WERI-Rb-1 (cell line): ENCODE results near the gene LILRA5.

Experiments
- DNase-seq: peaks from one replicate; pipeline ENCODE4 v3.0.0-alpha.2; 2020
- H3K27ac ChIP-seq: fragments of 250-450 bp; sonication (Bioruptor Pico); 2 replicates; pipeline ENCODE4 v1.5.1; 2020; ENCODE audit warnings: mild to moderate bottlenecking, moderate library complexity
- H3K27me3 ChIP-seq: fragments of 250-450 bp; sonication (Bioruptor Pico); 2 replicates; pipeline ENCODE4 v1.5.1; 2021; ENCODE audit warnings: mild to moderate bottlenecking, low read depth, moderate library complexity; ENCODE audit not compliant: insufficient read depth, severe bottlenecking
- H3K36me3 ChIP-seq: fragments of 250-450 bp; sonication (Bioruptor Pico); 2 replicates; pipeline ENCODE4 v1.5.1; 2020; ENCODE audit warnings: mild to moderate bottlenecking, moderate library complexity
- H3K4me3 ChIP-seq: 2 replicates; pipeline ENCODE4 v1.5.1; 2011; ENCODE audit warnings: low read depth, mild to moderate bottlenecking, control low read depth, low read length
- H3K9me3 ChIP-seq: fragments of 250-450 bp; sonication (Bioruptor Pico); 2 replicates; pipeline ENCODE4 v1.5.1; 2021; ENCODE audit warnings: mild to moderate bottlenecking, moderate library complexity; ENCODE audit not compliant: severe bottlenecking
- TF ChIP-seq, protein P1 (sequence below): IDR thresholded peaks from 2 replicates; pipeline ENCODE4 v1.5.1; 2011; ENCODE audit warnings: low read depth, mild to moderate bottlenecking, control low read depth, inconsistent platforms, low read length

The LILRA5 gene

DNA sequence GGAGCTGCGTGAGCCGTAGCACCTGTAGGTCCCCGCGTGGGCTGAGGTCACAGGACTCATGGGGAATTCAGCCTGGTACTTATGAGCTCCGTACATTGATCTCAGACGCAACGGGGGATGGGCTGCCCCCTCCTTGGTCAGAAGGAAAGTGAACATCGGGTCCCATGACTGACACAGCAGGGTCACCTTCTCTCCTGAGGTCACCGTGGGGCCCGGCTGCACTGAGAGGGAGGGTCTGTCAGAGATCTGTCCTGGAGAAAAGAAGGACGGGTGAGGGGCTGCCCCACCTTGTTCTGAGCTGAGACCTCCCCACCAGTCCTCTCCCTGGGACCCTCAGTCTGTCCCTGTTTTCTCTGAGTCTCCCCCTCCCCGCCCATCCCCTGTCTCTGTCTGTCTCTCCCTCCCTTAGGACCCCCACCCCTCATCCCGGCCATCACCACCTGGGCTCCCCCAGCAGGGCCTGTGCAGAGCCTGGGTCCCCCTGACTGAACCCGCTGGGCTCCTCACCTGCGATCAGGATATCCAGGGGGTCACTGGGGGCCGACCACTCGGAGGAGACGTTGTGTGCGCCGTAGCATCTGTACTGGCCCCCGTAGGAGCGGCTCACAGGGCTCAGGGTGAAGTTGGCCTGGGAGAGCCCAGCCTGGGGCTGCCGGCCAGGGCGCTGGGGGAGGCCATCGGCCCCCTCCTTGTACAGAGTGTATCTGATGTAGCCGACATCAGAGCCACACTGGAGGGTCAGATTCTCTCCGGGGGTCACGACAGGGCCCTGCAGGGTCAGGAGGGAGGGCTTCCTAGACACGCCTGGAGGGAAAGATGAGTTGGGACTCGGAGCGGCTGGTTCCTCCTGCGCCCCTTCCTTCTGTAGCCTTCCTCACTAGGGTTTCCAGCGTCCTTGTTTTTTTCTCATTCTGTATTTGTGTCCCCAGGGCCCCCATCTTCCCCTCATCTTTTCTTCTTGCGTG, 24.2 kb upstream of the LILRA5 start:
- no peak overlapping the region for H3K4me3 ChIP-seq
- no peak for DNase-seq
- no peak overlapping the region for H3K27ac ChIP-seq
- no peaks in the 10 kb centered on the region for H3K9me3 ChIP-seq
- H3K27me3 ChIP-seq: peaks cover 92% of the 10 kb centered on the region
- H3K36me3 ChIP-seq: no peaks in the 10 kb centered on the region
- TF ChIP-seq, protein P1, sequence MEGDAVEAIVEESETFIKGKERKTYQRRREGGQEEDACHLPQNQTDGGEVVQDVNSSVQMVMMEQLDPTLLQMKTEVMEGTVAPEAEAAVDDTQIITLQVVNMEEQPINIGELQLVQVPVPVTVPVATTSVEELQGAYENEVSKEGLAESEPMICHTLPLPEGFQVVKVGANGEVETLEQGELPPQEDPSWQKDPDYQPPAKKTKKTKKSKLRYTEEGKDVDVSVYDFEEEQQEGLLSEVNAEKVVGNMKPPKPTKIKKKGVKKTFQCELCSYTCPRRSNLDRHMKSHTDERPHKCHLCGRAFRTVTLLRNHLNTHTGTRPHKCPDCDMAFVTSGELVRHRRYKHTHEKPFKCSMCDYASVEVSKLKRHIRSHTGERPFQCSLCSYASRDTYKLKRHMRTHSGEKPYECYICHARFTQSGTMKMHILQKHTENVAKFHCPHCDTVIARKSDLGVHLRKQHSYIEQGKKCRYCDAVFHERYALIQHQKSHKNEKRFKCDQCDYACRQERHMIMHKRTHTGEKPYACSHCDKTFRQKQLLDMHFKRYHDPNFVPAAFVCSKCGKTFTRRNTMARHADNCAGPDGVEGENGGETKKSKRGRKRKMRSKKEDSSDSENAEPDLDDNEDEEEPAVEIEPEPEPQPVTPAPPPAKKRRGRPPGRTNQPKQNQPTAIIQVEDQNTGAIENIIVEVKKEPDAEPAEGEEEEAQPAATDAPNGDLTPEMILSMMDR: no peak

DNA sequence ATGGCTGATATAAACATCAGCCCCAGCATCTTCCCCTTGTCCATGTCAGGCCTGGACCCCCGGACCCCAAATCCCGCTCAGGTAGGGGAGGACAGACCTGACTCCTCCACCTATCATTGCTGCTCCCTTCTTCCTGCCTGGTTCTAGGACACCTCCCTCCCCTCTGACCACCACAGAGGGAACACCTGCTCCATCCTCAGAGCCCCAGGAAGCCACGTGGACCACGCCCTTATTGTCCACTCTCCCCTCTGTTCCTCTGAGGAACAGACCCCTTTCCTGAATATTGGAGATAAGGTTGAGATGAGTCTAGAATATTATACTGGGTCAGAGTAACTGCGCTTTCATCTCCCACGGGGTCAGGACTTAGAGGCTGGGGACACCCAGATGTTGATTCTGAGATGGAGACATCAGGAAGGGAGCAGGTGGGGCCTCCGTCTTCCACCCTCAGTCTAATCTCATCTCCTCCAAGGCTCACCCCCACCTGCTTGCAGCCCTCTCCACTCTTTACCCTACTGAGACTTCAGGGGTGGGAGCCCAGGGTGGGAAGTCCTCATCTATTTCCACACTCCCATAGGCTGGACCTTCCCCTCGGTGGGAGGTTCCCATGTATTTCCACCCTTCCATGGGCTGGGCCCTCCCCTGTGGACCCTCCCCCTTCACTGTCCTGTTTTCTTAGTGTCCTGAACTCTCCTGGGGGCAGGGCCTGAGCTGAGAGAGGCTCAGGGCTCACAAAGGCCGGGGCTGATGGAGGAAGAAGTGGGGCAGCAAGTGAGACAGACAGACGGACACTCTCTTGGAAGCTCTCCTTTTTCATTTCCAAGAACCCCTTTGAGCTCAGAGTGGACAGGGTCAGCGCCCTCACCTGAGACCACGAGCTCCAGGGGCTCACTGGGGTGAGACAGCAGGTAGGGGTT, 23.3 kb upstream of the LILRA5 start:
- Histone ChIP-seq H3K27ac (no peak overlapping the region), H3K9me3 (no peaks in the 10 kb centered on the region), H3K27me3 (peaks cover 91% of the 10 kb centered on the region), H3K36me3 (no peaks in the 10 kb centered on the region), H3K4me3 (no peak overlapping the region)
- TF ChIP-seq, protein P1: no peak
- no peak for DNase-seq

DNA sequence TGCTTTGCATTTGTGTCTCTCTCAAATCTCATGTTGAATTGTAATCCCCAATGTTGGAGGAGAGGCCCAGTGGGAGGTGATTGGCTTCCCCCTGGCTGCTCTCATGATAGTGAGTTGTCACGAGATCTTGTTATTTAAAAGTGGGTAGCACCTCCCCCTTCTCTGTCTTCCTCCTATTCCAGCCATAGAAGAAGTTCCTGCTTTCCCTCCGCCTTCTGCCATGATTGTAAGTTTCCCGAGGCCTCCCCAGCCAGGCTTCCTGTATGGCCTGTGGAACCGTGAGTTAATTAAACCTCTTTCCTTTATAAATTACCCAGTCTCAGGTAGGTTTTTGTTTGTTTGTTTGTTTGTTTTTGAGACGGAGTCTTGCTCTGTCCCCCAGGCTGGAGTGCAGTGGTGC, 22.2 kb upstream of the LILRA5 start:
- no peaks in the 10 kb centered on the region for H3K36me3 ChIP-seq
- H3K9me3 ChIP-seq: no peaks in the 10 kb centered on the region
- no peak overlapping the region for H3K27ac ChIP-seq
- TF ChIP-seq, protein P1: no peak
- H3K27me3 ChIP-seq: peaks cover 87% of the 10 kb centered on the region
- DNase-seq: no peak
- no peak overlapping the region for H3K4me3 ChIP-seq

DNA sequence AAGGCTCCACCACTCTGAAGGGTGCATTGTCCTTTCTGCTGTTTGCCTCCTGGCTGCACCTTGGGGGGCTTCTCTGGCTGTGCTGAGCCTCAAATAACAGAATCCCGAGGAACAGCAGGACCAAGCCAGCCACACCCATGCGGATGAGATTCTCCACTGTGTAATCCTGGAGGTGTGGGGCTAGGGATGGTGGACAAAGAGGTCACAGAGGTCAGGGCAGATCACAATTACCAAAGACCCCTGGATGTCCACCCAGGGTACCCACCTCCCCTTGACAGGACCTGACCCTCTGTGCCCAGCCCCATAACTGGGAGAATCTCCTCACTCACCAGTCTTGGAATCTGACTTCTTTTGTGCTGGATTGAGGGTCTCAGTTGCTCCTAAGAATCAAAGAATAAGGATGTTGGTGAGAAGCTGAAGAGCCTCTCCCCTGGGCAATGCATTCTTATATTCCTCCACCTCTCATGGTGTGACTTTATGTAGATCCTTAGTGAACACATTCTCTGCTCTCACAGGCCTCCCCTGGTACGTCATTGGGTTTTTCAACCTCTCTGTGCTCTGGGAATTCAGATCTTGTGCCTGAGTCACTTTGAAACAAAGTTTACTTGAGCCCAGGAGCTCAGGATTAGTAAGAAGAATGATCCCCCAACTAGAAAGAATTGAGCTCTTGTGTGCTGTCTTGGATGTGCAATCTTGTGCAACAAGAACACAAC, 20.8 kb upstream of the LILRA5 start:
- TF ChIP-seq, protein P1: no peak
- H3K36me3 ChIP-seq: no peaks in the 10 kb centered on the region
- H3K4me3 ChIP-seq: no peak overlapping the region
- no peak for DNase-seq
- no peak overlapping the region for H3K27ac ChIP-seq
- H3K9me3 ChIP-seq: no peaks in the 10 kb centered on the region
- H3K27me3 ChIP-seq: peaks cover 86% of the 10 kb centered on the region

DNA sequence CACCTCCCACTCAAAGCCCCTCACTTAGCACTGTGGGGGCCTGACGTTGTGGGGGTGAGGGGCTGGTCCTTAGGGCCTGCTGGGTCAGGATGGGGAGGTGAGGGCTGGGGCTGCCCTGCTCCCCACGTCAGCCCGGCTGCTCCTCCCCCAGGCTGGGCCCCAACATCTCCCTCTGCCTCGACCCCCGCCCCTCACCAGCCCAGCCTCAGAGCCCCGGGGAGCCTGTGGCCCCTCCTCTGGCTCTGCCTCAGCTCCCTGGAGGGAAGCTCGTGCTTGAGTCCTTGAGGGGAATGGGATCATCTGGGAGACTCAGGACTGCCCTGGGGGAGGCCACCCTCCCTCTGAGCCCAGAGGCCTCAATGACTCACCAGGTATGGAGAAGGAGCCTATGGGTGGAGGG, 19.2 kb upstream of the LILRA5 start:
- Histone ChIP-seq H3K36me3 (no peaks in the 10 kb centered on the region), H3K27ac (no peak overlapping the region), H3K27me3 (peaks cover 89% of the 10 kb centered on the region), H3K9me3 (no peaks in the 10 kb centered on the region), H3K4me3 (no peak overlapping the region)
- TF ChIP-seq, protein P1: no peak
- DNase-seq: no peak
